Neural cell (in vitro differentiated cells): ENCODE data around the gene ZNF548.

Experiments
- CTCF ChIP-seq: fragments of 450-650 bp; IDR thresholded peaks from 2 replicates; pipeline ENCODE4 v1.5.1; 2014; ENCODE audit warnings: antibody characterized with exemption, mild to moderate bottlenecking, moderate library complexity; ENCODE audit not compliant: poor library complexity, severe bottlenecking
- EP300 ChIP-seq: fragments of 450-650 bp; conservative IDR thresholded peaks from 2 replicates; pipeline ENCODE4 v1.6.1; 2014; ENCODE audit warnings: antibody characterized with exemption, mild to moderate bottlenecking, moderate library complexity; ENCODE audit not compliant: poor library complexity, severe bottlenecking
- EZH2 ChIP-seq: fragments of 200-600, 300-800 bp; shearing (Covaris generic), sonication (generic); IDR thresholded peaks from 2 replicates; pipeline ENCODE4 v1.6.1; 2014; ENCODE audit warnings: antibody characterized with exemption, low read length, borderline replicate concordance, mild to moderate bottlenecking; ENCODE audit not compliant: insufficient read depth, poor library complexity, severe bottlenecking
- POLR2AphosphoS5 ChIP-seq: IDR thresholded peaks from 2 replicates; pipeline ENCODE4 v1.6.1; 2012
- RAD21 ChIP-seq: fragments of 450-650 bp; conservative IDR thresholded peaks from 2 replicates; pipeline ENCODE4 v1.6.1; 2014; ENCODE audit warnings: antibody characterized with exemption, mild to moderate bottlenecking, moderate library complexity
- TAF1 ChIP-seq: IDR thresholded peaks from 2 replicates; pipeline ENCODE4 v1.6.1; 2012; ENCODE audit warnings: low read depth
- TF ChIP-seq, protein P1 (sequence below): IDR thresholded peaks from 2 replicates; pipeline ENCODE4 v1.6.1; 2012; ENCODE audit warnings: borderline replicate concordance

GRCh38 chr19:57403737-57404563 is 14.3 kb downstream of the ZNF548 start:
- TF ChIP-seq POLR2AphosphoS5: no peak
- no peak for TF ChIP-seq RAD21
- no peak for TF ChIP-seq CTCF
- TF ChIP-seq TAF1: no peak
- TF ChIP-seq EZH2: no peak
- TF ChIP-seq EP300: no peak
- TF ChIP-seq, protein P1, sequence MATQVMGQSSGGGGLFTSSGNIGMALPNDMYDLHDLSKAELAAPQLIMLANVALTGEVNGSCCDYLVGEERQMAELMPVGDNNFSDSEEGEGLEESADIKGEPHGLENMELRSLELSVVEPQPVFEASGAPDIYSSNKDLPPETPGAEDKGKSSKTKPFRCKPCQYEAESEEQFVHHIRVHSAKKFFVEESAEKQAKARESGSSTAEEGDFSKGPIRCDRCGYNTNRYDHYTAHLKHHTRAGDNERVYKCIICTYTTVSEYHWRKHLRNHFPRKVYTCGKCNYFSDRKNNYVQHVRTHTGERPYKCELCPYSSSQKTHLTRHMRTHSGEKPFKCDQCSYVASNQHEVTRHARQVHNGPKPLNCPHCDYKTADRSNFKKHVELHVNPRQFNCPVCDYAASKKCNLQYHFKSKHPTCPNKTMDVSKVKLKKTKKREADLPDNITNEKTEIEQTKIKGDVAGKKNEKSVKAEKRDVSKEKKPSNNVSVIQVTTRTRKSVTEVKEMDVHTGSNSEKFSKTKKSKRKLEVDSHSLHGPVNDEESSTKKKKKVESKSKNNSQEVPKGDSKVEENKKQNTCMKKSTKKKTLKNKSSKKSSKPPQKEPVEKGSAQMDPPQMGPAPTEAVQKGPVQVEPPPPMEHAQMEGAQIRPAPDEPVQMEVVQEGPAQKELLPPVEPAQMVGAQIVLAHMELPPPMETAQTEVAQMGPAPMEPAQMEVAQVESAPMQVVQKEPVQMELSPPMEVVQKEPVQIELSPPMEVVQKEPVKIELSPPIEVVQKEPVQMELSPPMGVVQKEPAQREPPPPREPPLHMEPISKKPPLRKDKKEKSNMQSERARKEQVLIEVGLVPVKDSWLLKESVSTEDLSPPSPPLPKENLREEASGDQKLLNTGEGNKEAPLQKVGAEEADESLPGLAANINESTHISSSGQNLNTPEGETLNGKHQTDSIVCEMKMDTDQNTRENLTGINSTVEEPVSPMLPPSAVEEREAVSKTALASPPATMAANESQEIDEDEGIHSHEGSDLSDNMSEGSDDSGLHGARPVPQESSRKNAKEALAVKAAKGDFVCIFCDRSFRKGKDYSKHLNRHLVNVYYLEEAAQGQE: no peak
